Endothelial cell of umbilical vein (primary cell): ENCODE results near the gene TGFA. TPM values are rescaled to one million over a fixed set of nuclear protein-coding genes. Genes with fewer than 3 reads are reported as not detected.

ENCODE experiments used
- BruUV-seq: library from RNA; stranded (reverse); fragments of 400-500 nt; replicated peaks from 2 replicates; lab custom pipeline; 2021; lab: Mats Ljungman, UMichigan
- CTCF ChIA-PET: fragments of 300-600, 350-600 bp; sonication (Branson Sonifier 250); formaldehyde crosslinking; loops from one replicate; lab custom pipeline; 2021; ENCODE audit warnings: antibody characterized with exemption, inconsistent platforms; lab: Charles Lee
- POLR2A ChIA-PET: fragments of 300-600, 350-600 bp; sonication (Branson Sonifier 250); formaldehyde crosslinking; loops from one replicate; lab custom pipeline; 2021; ENCODE audit warnings: antibody characterized with exemption, inconsistent platforms; lab: Charles Lee
- DNase-seq: peaks from one replicate; pipeline ENCODE4 v3.0.0-alpha.2; 2011; ENCODE audit warnings: low read depth, low spot score
- FAIRE-seq: peaks from 2 replicates; lab custom pipeline; 2011; peaks lifted over from hg19 to GRCh38; lab: Jason Lieb, UNC
- H2AFZ ChIP-seq: 2 replicates; pipeline ENCODE4 v1.6.0; 2012; ENCODE audit warnings: low read depth, low read length, control low read depth, inconsistent platforms
- H3K27ac ChIP-seq: 2 replicates; pipeline ENCODE4 v1.5.1; 2011; ENCODE audit warnings: low read depth, mild to moderate bottlenecking, control low read depth, low read length, moderate library complexity; ENCODE audit not compliant: insufficient read depth
- H3K27me3 ChIP-seq, 2 experiments: 2 replicates each; pipeline versions ENCODE4 v1.6.0 to v1.6.1; 2011; ENCODE audit warnings: low read length in 2 of 2, mixed read lengths in 1 of 2; ENCODE audit not compliant: control insufficient read depth in 2 of 2, insufficient read depth in 2 of 2
- H3K36me3 ChIP-seq, 2 experiments: 2 replicates in 1 of 2; 3 replicates in 1 of 2; pipeline ENCODE4 v1.5.1; 2011; ENCODE audit warnings: low read length in 2 of 2, mild to moderate bottlenecking in 1 of 2, moderate library complexity in 1 of 2; ENCODE audit not compliant: control insufficient read depth in 2 of 2, insufficient read depth in 2 of 2; ENCODE audit errors: extremely low read depth in 1 of 2
- H3K4me1 ChIP-seq: 3 replicates; pipeline ENCODE4 v1.5.1; 2011; ENCODE audit warnings: mild to moderate bottlenecking, low read length; ENCODE audit not compliant: control insufficient read depth, insufficient read depth; ENCODE audit errors: extremely low read depth
- H3K4me2 ChIP-seq: 2 replicates; pipeline ENCODE4 v1.6.1; 2011; ENCODE audit warnings: low read length, control low read depth, mixed read lengths; ENCODE audit not compliant: insufficient read depth
- H3K4me3 ChIP-seq, 3 experiments: fragments of 200-600 bp in 1 of 3; sonication (generic), shearing (Covaris generic) in 1 of 3; replicated peaks in 1 of 3; 2 replicates each; pipeline ENCODE4 v1.5.1; 2011 to 2016; ENCODE audit warnings: control low read depth in 3 of 3, low read length in 3 of 3, mild to moderate bottlenecking in 2 of 3, inconsistent platforms in 1 of 3, low read depth in 1 of 3, moderate library complexity in 1 of 3; ENCODE audit not compliant: insufficient read depth in 1 of 3
- H3K79me2 ChIP-seq: 2 replicates; pipeline ENCODE4 v1.6.0; 2012; ENCODE audit warnings: low read length, inconsistent platforms; ENCODE audit not compliant: control insufficient read depth, insufficient read depth
- H3K9ac ChIP-seq: replicated peaks from 2 replicates; pipeline ENCODE3; 2011; ENCODE audit warnings: low read length, control low read depth; ENCODE audit not compliant: insufficient read depth; ENCODE audit errors: extremely low read depth
- H3K9me1 ChIP-seq: replicated peaks from 3 replicates; pipeline ENCODE4 v1.6.0; 2011; ENCODE audit warnings: mild to moderate bottlenecking, low read length; ENCODE audit not compliant: control insufficient read depth, insufficient read depth; ENCODE audit errors: extremely low read depth
- H3K9me3 ChIP-seq: replicated peaks from 2 replicates; pipeline ENCODE4 v1.5.1; 2012; ENCODE audit warnings: low read length, inconsistent platforms; ENCODE audit not compliant: control insufficient read depth, insufficient read depth
- H4K20me1 ChIP-seq: replicated peaks from 2 replicates; pipeline ENCODE3; 2011; ENCODE audit warnings: mild to moderate bottlenecking, low read length; ENCODE audit not compliant: control insufficient read depth, insufficient read depth; ENCODE audit errors: extremely low read depth
- CTCF ChIP-seq, 2 donors: IDR thresholded peaks; 1 replicate in 1 of 2; 2 replicates in 1 of 2; pipeline ENCODE4 v1.5.1; 2011; ENCODE audit warnings: low read length in 2 of 2, mild to moderate bottlenecking in 2 of 2, moderate library complexity in 2 of 2, control low read depth in 1 of 2, inconsistent platforms in 1 of 2, low read depth in 1 of 2; ENCODE audit not compliant: insufficient read depth in 1 of 2; ENCODE audit errors: extremely low read depth in 1 of 2
- EZH2 ChIP-seq: IDR thresholded peaks from 2 replicates; pipeline ENCODE4 v1.6.1; 2012; ENCODE audit warnings: borderline replicate concordance, low read depth, mild to moderate bottlenecking, moderate library complexity, low read length, inconsistent platforms; ENCODE audit not compliant: severe bottlenecking
- FOS ChIP-seq: IDR thresholded peaks from 2 replicates; pipeline ENCODE4 v1.6.1; 2011; ENCODE audit warnings: mild to moderate bottlenecking, low read length, moderate library complexity, borderline replicate concordance; ENCODE audit not compliant: insufficient read depth
- GATA2 ChIP-seq: IDR thresholded peaks from 2 replicates; pipeline ENCODE4 v1.7.0; 2011; ENCODE audit warnings: low read depth, mild to moderate bottlenecking, moderate library complexity, mixed read lengths, low read length; ENCODE audit not compliant: insufficient read length, insufficient read depth
- JUN ChIP-seq: IDR thresholded peaks from 2 replicates; pipeline ENCODE4 v1.6.1; 2011; ENCODE audit warnings: borderline replicate concordance, low read depth; ENCODE audit not compliant: insufficient read length, insufficient read depth
- MAX ChIP-seq: IDR thresholded peaks from 2 replicates; pipeline ENCODE4 v1.6.1; 2011; ENCODE audit not compliant: insufficient read depth, insufficient read length
- MYC ChIP-seq: IDR thresholded peaks from one replicate; pipeline ENCODE4 v1.6.1; 2011; ENCODE audit warnings: mild to moderate bottlenecking, low read depth, low read length
- POLR2A ChIP-seq: IDR thresholded peaks from 2 replicates; pipeline ENCODE4 v1.6.1; 2012; ENCODE audit warnings: low read depth, mild to moderate bottlenecking, control low read depth, low read length
- POLR2AphosphoS5 ChIP-seq: IDR thresholded peaks from 2 replicates; pipeline ENCODE4 v1.6.1; 2012; ENCODE audit warnings: low read depth, mild to moderate bottlenecking, control low read depth, low read length, moderate library complexity; ENCODE audit not compliant: insufficient read depth
- dilution Hi-C: fragments of 300-500 bp; cut with MboI; formaldehyde crosslinking; loops from one replicate; pipeline ENCODE4 v1.15.0; 2019; ENCODE audit warnings: low sequenced_read_pairs; ENCODE audit not compliant: extremely low pct_ligation_motif_present
- intact Hi-C: fragments of 100-400 bp; cut with micrococcal nuclease; formaldehyde crosslinking; loops from one replicate; pipeline ENCODE4 v1.10.0; 2022
- polyA plus RNA-seq, 4 experiments: library from polyadenylated mRNA; depleted of rRNA in 3 of 4; stranded (reverse) in 3 of 4; unstranded in 1 of 4; fragments of >200 nt; gene quantifications; 2 replicates each; pipeline versions ENCODE4 v1.2.1 to v1.2.3, GENCODE V29; 2011 to 2012; ENCODE audit warnings: missing spikeins in 1 of 4
- total RNA-seq: library from RNA; stranded (reverse); gene quantifications from 2 replicates; pipeline ENCODE4 v1.2.3, GENCODE V29; 2021

The TGFA gene
- total and polyA plus RNA-seq, 2 donors (not counting 3 experiments of a cell fraction or from before 2014, with no cell fraction given) = 0.22 to 0.32 TPM

- no peak overlapping the region for H2AFZ ChIP-seq
- no peak overlapping the region for H3K27ac ChIP-seq
- no peaks in the 10 kb centered on the region for H3K4me1 ChIP-seq
- H3K4me3 ChIP-seq = no peak overlapping the region
- intact Hi-C loops = no loop called here
- no peak for DNase-seq
- dilution Hi-C loops = no loop called here
- FAIRE-seq = no peak
- BruUV-seq = no TSS peak
- H4K20me1 ChIP-seq = no peaks in the 10 kb centered on the region
- no peaks in the 10 kb centered on the region for H3K36me3 ChIP-seq
- H3K27me3 ChIP-seq = peaks cover 3 to 14% of the 10 kb centered on the region in 2 experiments
- no peaks in the 10 kb centered on the region for H3K9me3 ChIP-seq
- CTCF ChIA-PET = interaction anchor here (1.0 kb wide), 1 partner anchor 10 kb away, joined by 3 read pairs; no protein-coding TSS in a partner anchor
- H3K79me2 ChIP-seq = no peaks in the 10 kb centered on the region
- H3K4me2 ChIP-seq = no peak overlapping the region
- TF ChIP-seq FOS (no peak), MAX (no peak)
- POLR2A ChIA-PET = no interaction called here
- H3K9ac ChIP-seq = no peak overlapping the region
- no peaks in the 10 kb centered on the region for H3K9me1 ChIP-seq
Observed at GRCh38 chr2:70541481-70542020, 12.1 kb downstream of the TGFA start.

DNA sequence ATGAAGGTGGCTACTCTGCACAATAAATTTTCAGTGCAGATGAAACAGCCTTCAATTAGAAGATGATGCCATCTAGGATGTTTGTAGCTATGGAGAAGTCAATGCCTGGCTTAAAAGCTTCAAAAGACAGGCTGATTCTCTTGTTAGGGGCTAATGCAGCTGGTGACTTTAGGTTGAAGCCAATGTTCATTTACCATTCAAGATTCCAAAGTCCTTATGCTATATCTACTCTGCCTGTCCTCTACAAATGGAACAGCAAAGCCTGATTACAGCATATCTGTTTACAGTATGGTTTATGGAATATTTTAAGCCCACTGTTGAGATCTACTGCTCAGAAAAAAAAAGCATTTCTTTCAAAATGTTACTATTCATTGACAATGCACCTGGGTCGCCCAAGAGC, 15.8 kb downstream of the TGFA start:
- no peak for TF ChIP-seq CTCF (IDR thresholded peaks at IDR 0.05; ENCODE audit: extremely low read depth in 1 of 2, insufficient read depth in 1 of 2, low read depth in 1 of 2, low read length in 2 of 2)
- no peak for TF ChIP-seq GATA2
- TF ChIP-seq POLR2AphosphoS5 = no peak
- no peak for TF ChIP-seq MAX
- no peak for TF ChIP-seq POLR2A
- TF ChIP-seq JUN = no peak
- TF ChIP-seq EZH2 = no peak
- TF ChIP-seq MYC = no peak
- TF ChIP-seq FOS = no peak
- Histone ChIP-seq H3K27me3 (peaks cover 5 to 22% of the 10 kb centered on the region in 2 experiments), H3K4me3 (no peak overlapping the region), H3K79me2 (no peaks in the 10 kb centered on the region), H3K9me3 (no peaks in the 10 kb centered on the region), H2AFZ (no peak overlapping the region), H3K27ac (no peak overlapping the region), H4K20me1 (no peaks in the 10 kb centered on the region), H3K9me1 (no peaks in the 10 kb centered on the region), H3K9ac (no peak overlapping the region), H3K4me2 (no peak overlapping the region), H3K36me3 (no peaks in the 10 kb centered on the region), H3K4me1 (no peaks in the 10 kb centered on the region)
- DNase-seq (no peak), FAIRE-seq (no peak)
- intact Hi-C loops (no loop called here), dilution Hi-C loops (no loop called here)
- BruUV-seq = no TSS peak
- CTCF ChIA-PET = interaction anchor here (0.8 to 1.0 kb wide), 2 partner anchors 11 to 79 kb away, joined by 3 read pairs; no protein-coding TSS in a partner anchor
- POLR2A ChIA-PET = no interaction called here
